HG03457 (cell line): ENCODE measurements around the gene CEP63.
A peak's percentile ranks its signal among the peaks of the same experiment; 100 is the strongest.

Experiments used
- ATAC-seq: cut with Tn5 transposase; IDR thresholded peaks from one replicate; pipeline ENCODE4 v1.9.1; 2021; ENCODE audit warnings: moderate number of reproducible peaks; ENCODE audit not compliant: unreplicated experiment

CEP63 gene

GRCh38 chr3:134485718-134486576 lies at the start of gene CEP63, which contains the start of gene ANAPC13:
Gene CEP63 (plus strand): TSS chr3:134486057. CDS start chr3:134495321, 9,264 bp downstream.
Gene ANAPC13 (minus strand): TSS chr3:134485985. CDS start chr3:134482904, 3,081 bp downstream.
- peak; percentile 76 for ATAC-seq

GRCh38 chr3:134437211-134437752 lies 48.6 kb upstream of the CEP63 start:
- no peak for ATAC-seq

DNA sequence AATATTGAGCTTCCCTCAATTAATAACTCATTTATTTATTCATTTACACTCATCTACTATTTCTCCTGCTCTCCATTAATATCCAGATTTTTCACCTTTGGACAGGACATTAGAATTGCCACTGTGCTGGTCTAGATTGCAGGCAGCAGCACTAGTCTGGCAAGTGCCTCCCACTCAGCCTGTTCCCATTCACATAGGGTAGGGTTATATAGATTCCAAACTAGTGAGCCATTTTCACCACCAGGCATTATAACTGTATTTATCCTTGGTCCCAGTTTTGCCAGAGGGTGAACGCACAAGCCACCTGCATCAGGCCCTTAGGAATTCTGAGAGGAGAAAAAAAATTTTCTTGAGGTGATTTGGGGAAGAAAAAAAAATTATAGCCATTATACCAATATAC lies 44.5 kb upstream of the CEP63 start:
- no peak for ATAC-seq

- no peak for ATAC-seq
These were observed 44.0 kb upstream of the CEP63 start for GRCh38 chr3:134441821-134442220.

- ATAC-seq: no peak
These were observed 40.8 kb upstream of the CEP63 start for GRCh38 chr3:134445095-134445494.

DNA sequence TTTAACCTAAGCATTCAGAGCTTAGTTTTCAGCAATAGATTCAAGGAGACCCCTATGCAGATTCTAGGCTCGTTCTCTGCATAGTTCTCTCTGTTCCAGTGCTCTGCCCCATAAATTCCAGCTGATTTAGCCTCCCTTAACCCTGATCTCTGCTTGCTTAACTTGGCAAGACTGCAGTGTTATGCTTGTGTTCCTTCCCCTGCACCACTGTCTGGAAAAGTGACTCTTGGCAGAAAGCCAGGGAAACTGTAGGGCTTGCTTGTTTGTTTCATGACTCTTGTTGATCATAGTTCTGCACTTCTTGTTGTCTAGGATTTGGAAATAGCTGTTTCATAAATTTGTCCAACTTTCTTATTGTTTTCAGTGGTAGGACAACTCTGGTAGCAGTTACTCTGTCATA lies 40.2 kb upstream of the CEP63 start:
- ATAC-seq: no peak

GRCh38 chr3:134446800-134447199 lies 39.1 kb upstream of the CEP63 start:
- ATAC-seq: no peak

DNA sequence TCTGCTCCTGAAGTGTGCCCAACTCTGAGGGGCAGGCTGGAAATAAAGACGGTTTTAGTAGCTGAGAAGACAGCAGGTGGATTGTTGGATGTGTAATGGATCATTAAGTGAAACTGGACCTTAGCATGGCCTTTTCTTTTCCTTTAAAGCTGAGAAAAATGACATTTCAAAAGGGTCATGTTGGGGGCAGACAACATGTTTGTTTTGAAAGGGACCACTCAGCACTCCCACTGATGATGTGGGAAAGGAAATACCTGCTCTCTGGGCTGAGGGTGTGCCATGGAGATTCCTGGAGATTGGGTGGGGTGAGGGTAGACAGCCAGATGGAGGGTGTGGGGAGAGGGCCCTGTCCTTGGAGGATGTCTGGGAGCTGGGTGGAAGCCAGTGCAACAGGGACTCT lies 38.5 kb upstream of the CEP63 start:
- no peak for ATAC-seq

- ATAC-seq: no peak
These were observed 37.2 kb upstream of the CEP63 start for GRCh38 chr3:134448664-134449063.

- ATAC-seq: no peak
These were observed 36.6 kb upstream of the CEP63 start for GRCh38 chr3:134449277-134449676.

GRCh38 chr3:134449951-134450350 lies 35.9 kb upstream of the CEP63 start:
- ATAC-seq: no peak

- no peak for ATAC-seq
These were observed 32.2 kb upstream of the CEP63 start for GRCh38 chr3:134453631-134454030.

DNA sequence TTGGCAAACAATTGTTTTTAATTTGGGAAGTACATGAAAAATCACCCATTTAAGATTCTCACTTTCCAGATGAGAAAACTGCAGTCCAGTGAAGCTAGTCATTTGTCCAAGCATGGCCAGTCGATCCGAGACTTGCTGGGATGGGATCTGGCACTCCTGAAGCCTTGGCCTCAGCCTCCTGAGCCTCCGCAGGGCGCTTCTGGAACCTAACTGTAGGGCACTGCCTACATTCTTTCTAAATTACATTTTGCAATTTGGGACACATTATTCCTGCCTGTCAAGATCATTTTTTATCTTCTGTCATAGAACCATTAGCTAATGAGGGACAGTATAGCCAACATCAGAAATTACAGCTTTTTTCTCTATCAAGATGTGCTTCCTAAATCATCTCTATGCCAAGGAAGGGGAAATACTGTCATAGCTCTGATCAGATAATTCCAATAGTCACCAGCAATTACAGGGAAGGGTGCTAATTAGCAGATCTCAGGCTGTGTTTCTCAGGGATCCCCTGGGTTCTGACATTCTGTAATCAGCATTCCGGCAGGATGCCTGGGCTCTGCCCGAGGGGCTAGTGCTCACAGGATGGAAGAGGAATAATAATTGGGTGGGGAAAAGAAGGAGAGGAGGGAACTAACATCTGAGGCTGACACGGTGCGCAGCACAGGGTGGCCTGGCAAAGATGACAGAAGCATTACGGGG lies 28.3 kb upstream of the CEP63 start:
- no peak for ATAC-seq

- ATAC-seq: no peak
These were observed 27.4 kb upstream of the CEP63 start for GRCh38 chr3:134458406-134458945.

GRCh38 chr3:134459562-134459961 lies 26.3 kb upstream of the CEP63 start:
- ATAC-seq: no peak

- ATAC-seq: no peak
These were observed 24.9 kb upstream of the CEP63 start for GRCh38 chr3:134460965-134461364.

GRCh38 chr3:134462331-134462941 lies 23.4 kb upstream of the CEP63 start:
- ATAC-seq: no peak

- ATAC-seq: no peak
These were observed 22.2 kb upstream of the CEP63 start for GRCh38 chr3:134463676-134464063.

DNA sequence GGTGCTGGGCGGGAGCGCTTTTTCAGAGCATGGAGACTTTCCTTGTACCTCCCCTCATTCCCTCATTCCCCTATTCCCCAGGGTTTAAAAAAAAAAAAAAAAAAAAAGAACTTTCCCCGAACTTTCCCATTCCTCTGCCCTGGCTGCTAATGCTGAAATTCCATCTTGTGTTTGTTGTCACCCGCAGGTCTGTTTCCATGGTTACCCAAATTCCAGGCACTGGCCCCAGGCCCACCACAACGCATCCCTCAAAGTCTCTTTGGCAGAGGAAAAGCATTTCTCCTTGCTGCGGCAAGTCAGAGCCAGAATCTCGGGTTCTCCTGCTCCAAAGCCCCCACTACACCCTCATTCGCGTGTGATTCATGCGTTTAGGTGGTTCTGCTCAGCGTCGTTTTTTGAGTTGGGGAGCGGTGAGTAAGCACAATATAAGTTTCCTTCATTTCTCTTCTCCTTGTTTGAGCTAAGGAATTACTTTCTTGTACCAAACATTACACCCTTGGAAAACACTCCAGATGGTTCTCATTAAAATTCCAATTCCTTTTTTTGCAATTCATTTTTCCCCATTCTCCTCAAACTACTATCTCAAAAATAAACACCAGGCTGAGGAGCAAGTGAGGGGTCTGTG lies 21.7 kb upstream of the CEP63 start:
- ATAC-seq: no peak

DNA sequence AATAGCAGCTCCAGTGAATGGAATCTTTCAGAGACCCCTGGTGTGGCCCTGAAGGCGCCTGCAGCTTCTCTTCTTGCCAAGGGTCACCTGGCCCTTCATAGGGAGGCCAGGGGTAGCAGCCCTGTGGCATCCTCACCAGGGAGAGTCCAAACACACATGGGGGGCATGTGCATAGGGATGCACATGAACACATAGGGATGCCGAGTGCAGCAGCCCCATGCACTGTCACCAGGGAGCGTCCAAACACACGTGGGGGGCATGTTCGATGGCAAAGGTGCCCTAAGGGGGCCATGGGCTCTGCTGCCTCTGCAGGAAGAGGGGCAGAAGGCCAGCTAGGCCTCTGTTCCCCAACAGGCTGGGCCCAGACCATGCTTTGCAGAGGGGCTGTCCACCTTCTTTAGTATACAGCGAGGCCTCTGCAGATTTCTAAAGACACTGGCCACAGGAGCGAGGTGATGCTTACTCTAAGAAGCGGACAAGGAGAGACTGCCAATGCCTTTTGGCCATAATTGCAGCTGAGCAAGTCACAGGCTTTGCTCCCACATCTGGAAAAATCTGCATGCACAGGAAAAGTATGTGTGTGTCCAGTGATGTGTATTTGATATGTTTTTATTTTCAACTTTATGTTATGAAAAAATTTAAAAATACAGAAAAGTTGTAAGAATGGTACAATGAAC lies 21.0 kb upstream of the CEP63 start:
- no peak for ATAC-seq
